GM19395 (cell line): ENCODE data around the gene ACVR2B.

Experiments used
- ATAC-seq: cut with Tn5 transposase; IDR thresholded peaks from one replicate; pipeline ENCODE4 v1.9.1; 2021; ENCODE audit warnings: mild to moderate bottlenecking, moderate library complexity; ENCODE audit not compliant: unreplicated experiment

Gene ACVR2B

GRCh38 chr3:38480930-38481329 is 27.2 kb downstream of the ACVR2B start:
- ATAC-seq, result no peak

GRCh38 chr3:38482951-38483350 is 29.3 kb downstream of the ACVR2B start:
- ATAC-seq, result no peak

- ATAC-seq, result peak; percentile 94
Observed at GRCh38 chr3:38487323-38487722, 33.6 kb downstream of the ACVR2B start.

GRCh38 chr3:38488949-38489348 is 35.3 kb downstream of the ACVR2B start:
- no peak for ATAC-seq

GRCh38 chr3:38489766-38490165 is 36.1 kb downstream of the ACVR2B start:
- no peak for ATAC-seq

GRCh38 chr3:38490281-38491030 is 36.8 kb downstream of the ACVR2B start:
- ATAC-seq, result no peak

GRCh38 chr3:38491215-38491614 is 37.5 kb downstream of the ACVR2B start:
- no peak for ATAC-seq

- ATAC-seq, result no peak
Observed at GRCh38 chr3:38493031-38493430, 39.3 kb downstream of the ACVR2B start.

- peak; percentile 87 for ATAC-seq
Observed at GRCh38 chr3:38496131-38496910, 42.6 kb downstream of the ACVR2B start, which contains the start of gene EXOG. Gene EXOG, plus strand, starts transcription at chr3:38496340. Its CDS starts 28 bp downstream, at chr3:38496368.

- no peak for ATAC-seq
Observed at GRCh38 chr3:38497031-38497430, 43.3 kb downstream of the ACVR2B start.

- no peak for ATAC-seq
Observed at GRCh38 chr3:38500688-38501417, 47.2 kb downstream of the ACVR2B start.

- peak; percentile 100 for ATAC-seq
Observed at GRCh38 chr3:38507120-38507519, 53.4 kb downstream of the ACVR2B start.

- ATAC-seq, result no peak
Observed at GRCh38 chr3:38509732-38510131, 56.0 kb downstream of the ACVR2B start.

GRCh38 chr3:38510631-38511030 is 56.9 kb downstream of the ACVR2B start:
- no peak for ATAC-seq

GRCh38 chr3:38511546-38511945 is 57.9 kb downstream of the ACVR2B start:
- no peak for ATAC-seq

- no peak for ATAC-seq
Observed at GRCh38 chr3:38515367-38515766, 61.7 kb downstream of the ACVR2B start.

GRCh38 chr3:38516669-38517068 is 63.0 kb downstream of the ACVR2B start:
- no peak for ATAC-seq

- ATAC-seq, result no peak
Observed at GRCh38 chr3:38519000-38519399, 65.3 kb downstream of the ACVR2B start.

- no peak for ATAC-seq
Observed at GRCh38 chr3:38519651-38520050, 66.0 kb downstream of the ACVR2B start.

GRCh38 chr3:38521391-38521987 is 67.8 kb downstream of the ACVR2B start:
- peak; percentile 58 for ATAC-seq

GRCh38 chr3:38522002-38522401 is 68.3 kb downstream of the ACVR2B start:
- ATAC-seq, result no peak
